ENCODE results near the gene SPOCK2.

GRCh38 chr10:72116372-72116771 lies 28.0 kb upstream of the SPOCK2 start:
- TF ChIP-seq, protein P1, sequence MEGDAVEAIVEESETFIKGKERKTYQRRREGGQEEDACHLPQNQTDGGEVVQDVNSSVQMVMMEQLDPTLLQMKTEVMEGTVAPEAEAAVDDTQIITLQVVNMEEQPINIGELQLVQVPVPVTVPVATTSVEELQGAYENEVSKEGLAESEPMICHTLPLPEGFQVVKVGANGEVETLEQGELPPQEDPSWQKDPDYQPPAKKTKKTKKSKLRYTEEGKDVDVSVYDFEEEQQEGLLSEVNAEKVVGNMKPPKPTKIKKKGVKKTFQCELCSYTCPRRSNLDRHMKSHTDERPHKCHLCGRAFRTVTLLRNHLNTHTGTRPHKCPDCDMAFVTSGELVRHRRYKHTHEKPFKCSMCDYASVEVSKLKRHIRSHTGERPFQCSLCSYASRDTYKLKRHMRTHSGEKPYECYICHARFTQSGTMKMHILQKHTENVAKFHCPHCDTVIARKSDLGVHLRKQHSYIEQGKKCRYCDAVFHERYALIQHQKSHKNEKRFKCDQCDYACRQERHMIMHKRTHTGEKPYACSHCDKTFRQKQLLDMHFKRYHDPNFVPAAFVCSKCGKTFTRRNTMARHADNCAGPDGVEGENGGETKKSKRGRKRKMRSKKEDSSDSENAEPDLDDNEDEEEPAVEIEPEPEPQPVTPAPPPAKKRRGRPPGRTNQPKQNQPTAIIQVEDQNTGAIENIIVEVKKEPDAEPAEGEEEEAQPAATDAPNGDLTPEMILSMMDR (IDR thresholded peaks at IDR 0.05; ENCODE audit: low read depth, low read length): no peak
- no peak for TF ChIP-seq EZH2phosphoT487 (IDR thresholded peaks at IDR 0.05; ENCODE audit: low read depth)

Data from OCI-LY3 (cell line).